Stimulated activated CD4-positive, alpha-beta T cell treated with anti-CD3 and anti-CD28 coated beads, Interleukin-2, amount 100 ng/mL, for 4 hours (primary cell): ENCODE measurements around the gene SLC9A6.
"Not testable (repeated sequence)": the region's sequence is repeated elsewhere in the genome, so short reads cannot be mapped to it uniquely, and the experiment has no call there.

Experiments
- DNase-seq: peaks from one replicate; pipeline ENCODE4 v3.0.0-alpha.2; 2020; ENCODE audit warnings: low read depth

Gene SLC9A6

GRCh38 chrX:136064661-136065043, 79.4 kb downstream of the SLC9A6 start:
- DNase-seq = no peak

DNA sequence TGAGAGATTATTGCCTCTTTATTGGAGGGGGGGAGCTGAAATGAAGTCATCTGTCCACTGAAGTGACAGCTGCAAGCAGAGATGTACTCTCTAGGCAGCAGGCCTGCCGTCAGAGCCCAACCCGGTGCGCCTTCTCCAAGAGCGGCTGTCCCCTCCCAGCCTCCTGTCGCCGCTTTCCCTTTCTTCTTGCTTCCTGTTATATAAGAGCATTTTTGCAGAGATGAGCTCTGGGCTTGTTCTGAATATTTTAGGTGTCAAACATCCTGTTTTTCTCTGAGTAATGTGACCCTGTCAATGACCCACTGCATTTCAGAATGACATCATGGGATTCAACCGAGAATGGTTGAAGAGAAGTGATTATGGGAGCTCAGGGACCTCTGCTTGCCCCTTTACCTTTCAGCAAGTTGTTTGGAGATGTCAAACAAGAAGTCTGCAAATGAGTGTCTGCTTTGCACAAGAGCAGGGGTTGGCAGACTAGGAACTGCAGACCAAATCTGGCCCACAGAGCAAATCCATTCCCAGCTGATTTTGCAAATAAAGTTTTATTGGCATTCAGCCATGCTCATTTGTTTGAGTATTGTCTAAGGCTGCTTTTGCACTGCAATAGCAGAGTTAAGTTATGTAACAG, 79.9 kb downstream of the SLC9A6 start:
- no peak for DNase-seq

DNA sequence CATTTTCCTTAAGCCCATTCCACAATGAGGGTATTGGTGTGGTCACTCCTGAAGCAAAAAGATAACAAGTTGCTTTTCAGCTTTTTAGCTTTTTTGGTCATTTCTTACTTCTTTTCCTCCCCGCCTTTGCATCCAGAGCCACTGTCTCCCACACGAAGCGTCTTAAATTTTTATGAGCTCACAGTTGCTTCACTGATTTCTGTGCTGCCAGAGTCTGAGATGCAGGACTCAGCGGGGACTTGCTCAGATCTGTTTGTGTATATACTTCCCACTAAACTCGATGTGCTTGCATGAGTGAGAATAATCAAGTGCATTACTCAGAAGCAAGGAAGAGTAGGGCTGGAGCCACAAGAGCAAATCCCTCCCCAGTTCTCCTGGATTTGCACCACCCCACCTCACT, 81.9 kb downstream of the SLC9A6 start:
- DNase-seq = no peak

GRCh38 chrX:136067966-136068365, 82.7 kb downstream of the SLC9A6 start:
- DNase-seq = no peak

GRCh38 chrX:136076942-136077341, 91.7 kb downstream of the SLC9A6 start:
- DNase-seq = no peak

- DNase-seq = no peak
Observed at GRCh38 chrX:136080766-136081165, 95.5 kb downstream of the SLC9A6 start.

DNA sequence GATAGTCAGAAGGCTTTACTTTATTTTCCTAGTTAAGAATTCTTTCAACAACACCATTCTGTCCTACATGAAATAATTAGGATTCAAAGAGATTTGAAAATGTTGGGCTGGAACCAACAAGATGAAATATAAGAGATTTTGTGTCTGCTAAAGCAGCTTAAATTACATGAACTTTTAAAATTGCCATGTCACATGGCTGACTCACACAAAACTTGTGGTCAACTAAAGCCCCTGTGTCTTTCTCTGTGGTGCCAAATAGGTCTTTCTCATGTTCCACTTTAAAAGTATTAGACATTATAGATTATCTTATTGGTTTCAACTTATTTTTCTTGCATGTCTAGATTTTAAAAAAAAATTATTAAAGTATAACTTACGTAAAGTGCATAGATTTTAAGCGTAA, 101.3 kb downstream of the SLC9A6 start:
- DNase-seq = no peak

GRCh38 chrX:136091898-136092297, 106.7 kb downstream of the SLC9A6 start:
- DNase-seq = not testable (repeated sequence)

GRCh38 chrX:136094962-136095361, 109.7 kb downstream of the SLC9A6 start:
- DNase-seq = no peak
